ENCODE results near the gene STRIT1. TPM values are rescaled to one million over a fixed set of nuclear protein-coding genes. Genes with fewer than 3 reads are reported as not detected.

The STRIT1 gene
- not detected in 5 replicates for total RNA-seq (2022; extraction: Qiagen RNA extraction)

DNA sequence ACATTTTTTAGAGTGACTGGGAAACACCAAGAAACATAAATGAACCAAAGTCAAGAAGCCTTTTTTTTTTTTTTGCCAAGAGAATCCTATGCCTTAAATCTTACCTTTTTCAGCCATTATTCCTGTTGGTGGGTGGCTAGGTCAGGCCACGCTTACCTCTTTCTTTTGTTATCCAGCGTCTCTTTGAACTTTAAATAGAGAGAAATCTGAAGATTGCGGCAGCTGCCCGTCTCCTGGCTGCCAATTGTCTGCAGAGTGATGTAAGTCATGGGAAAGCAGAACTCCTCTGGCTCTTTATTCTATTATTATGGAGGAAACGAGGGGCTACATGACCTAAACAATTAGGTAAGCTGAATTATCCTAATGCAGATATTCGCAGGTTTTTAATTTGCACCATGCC, at the start of gene STRIT1:
Gene STRIT1 (minus strand): TSS at position 168 of the 400 bp plus-strand sequence.

Other genes starting within 250 kb of the STRIT1 start
- not detected in 5 replicates for gene MME, start 213.4 kb downstream of the STRIT1 start, total RNA-seq (2022; extraction: Qiagen RNA extraction)

Measured in A549 treated with CORT108297 at 1 μM for 4 hours (cell line).